H1 (cell line): ENCODE results near the gene SSRP1. TPM values are rescaled to one million over a fixed set of nuclear protein-coding genes. Genes with fewer than 3 reads are reported as not detected.

Source experiments
- CTCF ChIA-PET: fragments of 300-600 bp; sonication (Branson Sonifier 250); formaldehyde crosslinking; loops from one replicate; lab custom pipeline; 2021; ENCODE audit not compliant: partially characterized antibody; lab: Charles Lee
- POLR2A ChIA-PET: fragments of 300-600 bp; sonication (Branson Sonifier 250); formaldehyde crosslinking; loops from one replicate; lab custom pipeline; 2021; ENCODE audit warnings: inconsistent platforms; ENCODE audit not compliant: partially characterized antibody; lab: Charles Lee
- DNase-seq, 2 experiments: peaks; one replicate each; pipeline versions ENCODE4 v3.0.0 to v3.0.0-alpha.2; 2010 to 2022; ENCODE audit warnings: low spot score in 2 of 2, low read depth in 1 of 2, mixed read lengths in 1 of 2
- FAIRE-seq: peaks from 2 replicates; lab custom pipeline; 2011; peaks lifted over from hg19 to GRCh38; lab: Jason Lieb, UNC
- H2AFZ ChIP-seq: 2 replicates; pipeline ENCODE4 v1.8.1; 2012; ENCODE audit warnings: low read length, inconsistent platforms
- H2AK5ac ChIP-seq: 2 replicates; pipeline ENCODE4 v1.6.1; 2013; ENCODE audit warnings: low read depth, low read length
- H2BK120ac ChIP-seq: replicated peaks from 2 replicates; pipeline ENCODE3; 2013; ENCODE audit warnings: low read depth, low read length, inconsistent platforms
- H2BK12ac ChIP-seq: 2 replicates; pipeline ENCODE4 v1.6.1; 2013; ENCODE audit warnings: low read depth, low read length
- H2BK15ac ChIP-seq: 2 replicates; pipeline ENCODE4 v1.6.1; 2013; ENCODE audit warnings: low read length
- H2BK20ac ChIP-seq: 2 replicates; pipeline ENCODE4 v1.6.1; 2013; ENCODE audit warnings: low read length
- H2BK5ac ChIP-seq: 2 replicates; pipeline ENCODE4 v1.6.1; 2013; ENCODE audit warnings: low read depth, low read length
- H3K14ac ChIP-seq: 2 replicates; pipeline ENCODE4 v1.6.1; 2013; ENCODE audit warnings: inconsistent platforms; ENCODE audit not compliant: insufficient read length
- H3K18ac ChIP-seq: 2 replicates; pipeline ENCODE4 v1.6.1; 2013; ENCODE audit warnings: low read length; ENCODE audit errors: extremely low read depth
- H3K23ac ChIP-seq: 2 replicates; pipeline ENCODE4 v1.6.1; 2013; ENCODE audit warnings: inconsistent platforms; ENCODE audit not compliant: insufficient read length
- H3K23me2 ChIP-seq: 2 replicates; pipeline ENCODE4 v1.6.1; 2013; ENCODE audit warnings: low read depth, low read length
- H3K27ac ChIP-seq: 2 replicates; pipeline ENCODE4 v1.6.1; 2011; ENCODE audit warnings: low read depth, low read length, inconsistent platforms
- H3K27me3 ChIP-seq, 4 experiments: replicated peaks in 1 of 4; 1 replicate in 1 of 4; 2 replicates in 3 of 4; pipeline versions ENCODE4 v1.6.1 to v1.8.1; 2011 to 2013; ENCODE audit warnings: low read length in 3 of 4, mild to moderate bottlenecking in 3 of 4, inconsistent platforms in 2 of 4, mixed read lengths in 2 of 4, moderate library complexity in 1 of 4; ENCODE audit not compliant: control insufficient read depth in 3 of 4, insufficient read depth in 3 of 4; ENCODE audit errors: extremely low read depth in 1 of 4
- H3K36me3 ChIP-seq, 4 experiments: 2 replicates each; pipeline versions ENCODE4 v1.6.1 to v1.8.1; 2011 to 2013; ENCODE audit warnings: mild to moderate bottlenecking in 4 of 4, low read length in 3 of 4, moderate library complexity in 2 of 4, control low read depth in 1 of 4, inconsistent platforms in 1 of 4; ENCODE audit not compliant: insufficient read depth in 4 of 4, control insufficient read depth in 2 of 4
- H3K4ac ChIP-seq: replicated peaks from 2 replicates; pipeline ENCODE3; 2013; ENCODE audit warnings: low read length, low read depth, mixed read lengths, inconsistent platforms; ENCODE audit not compliant: insufficient read length
- H3K4me1 ChIP-seq, 4 experiments: replicated peaks in 1 of 4; 1 replicate in 1 of 4; 2 replicates in 3 of 4; pipeline versions ENCODE4 v1.6.1 to v1.8.1; 2011 to 2013; ENCODE audit warnings: low read length in 3 of 4, inconsistent platforms in 2 of 4, mixed read lengths in 1 of 4; ENCODE audit not compliant: insufficient read depth in 4 of 4, control insufficient read depth in 3 of 4
- H3K4me2 ChIP-seq, 2 experiments: 2 replicates each; pipeline versions ENCODE4 v1.6.1 to v1.8.1; 2011 to 2013; ENCODE audit warnings: low read depth in 2 of 2, low read length in 2 of 2, control low read depth in 1 of 2, inconsistent platforms in 1 of 2, mild to moderate bottlenecking in 1 of 2; ENCODE audit not compliant: insufficient read depth in 1 of 2
- H3K4me3 ChIP-seq, 4 experiments: fragments of 200-600, 300-600 bp in 1 of 4; sonication (generic), shearing (Covaris generic), sonication (Bioruptor Twin) in 1 of 4; 2 replicates each; pipeline versions ENCODE4 v1.5.1 to v1.8.1; 2011 to 2016; ENCODE audit warnings: low read length in 4 of 4, low read depth in 3 of 4, control low read depth in 2 of 4, inconsistent platforms in 2 of 4, mild to moderate bottlenecking in 2 of 4, mixed read lengths in 1 of 4, moderate library complexity in 1 of 4; ENCODE audit not compliant: insufficient read depth in 2 of 4; ENCODE audit errors: extremely low read depth in 1 of 4
- H3K56ac ChIP-seq: replicated peaks from 2 replicates; pipeline ENCODE3; 2013; ENCODE audit warnings: low read depth, mild to moderate bottlenecking, mixed read lengths, low read length, inconsistent platforms; ENCODE audit not compliant: insufficient read length
- H3K79me1 ChIP-seq: 2 replicates; pipeline ENCODE4 v1.6.1; 2013; ENCODE audit warnings: low read depth, low read length, control low read depth
- H3K79me2 ChIP-seq, 2 experiments: 2 replicates each; pipeline versions ENCODE4 v1.6.1 to v1.8.1; 2012 to 2013; ENCODE audit warnings: low read length in 2 of 2, mild to moderate bottlenecking in 2 of 2, inconsistent platforms in 1 of 2; ENCODE audit not compliant: insufficient read depth in 2 of 2, control insufficient read depth in 1 of 2
- H3K9ac ChIP-seq, 4 experiments: replicated peaks in 1 of 4; 1 replicate in 1 of 4; 2 replicates in 3 of 4; pipeline versions ENCODE4 v1.6.1 to v1.8.1; 2011 to 2013; ENCODE audit warnings: low read depth in 3 of 4, low read length in 3 of 4, control low read depth in 2 of 4, mild to moderate bottlenecking in 2 of 4, moderate library complexity in 2 of 4, inconsistent platforms in 1 of 4; ENCODE audit errors: extremely low read depth in 1 of 4
- H3K9me3 ChIP-seq, 2 experiments: 2 replicates each; pipeline versions ENCODE4 v1.6.1 to v1.8.1; 2012 to 2013; ENCODE audit warnings: mild to moderate bottlenecking in 2 of 2, moderate library complexity in 2 of 2, control low read depth in 1 of 2, inconsistent platforms in 1 of 2, low read depth in 1 of 2, low read length in 1 of 2, mixed read lengths in 1 of 2; ENCODE audit not compliant: insufficient read depth in 2 of 2
- H4K20me1 ChIP-seq, 2 experiments: replicated peaks in 1 of 2; 2 replicates each; pipeline versions ENCODE3 to v1.8.1; 2011 to 2013; ENCODE audit warnings: inconsistent platforms in 2 of 2, low read length in 2 of 2, mild to moderate bottlenecking in 1 of 2; ENCODE audit not compliant: insufficient read depth in 2 of 2, control insufficient read depth in 1 of 2
- H4K5ac ChIP-seq: 2 replicates; pipeline ENCODE4 v1.6.1; 2013; ENCODE audit warnings: low read length, low read depth, mixed read lengths, inconsistent platforms; ENCODE audit not compliant: insufficient read length
- H4K8ac ChIP-seq: 2 replicates; pipeline ENCODE4 v1.8.0; 2013; ENCODE audit warnings: mild to moderate bottlenecking, moderate library complexity, low read length, inconsistent platforms; ENCODE audit not compliant: insufficient read depth; ENCODE audit errors: extremely low read depth
- H4K91ac ChIP-seq: replicated peaks from 2 replicates; pipeline ENCODE3; 2013; ENCODE audit warnings: low read length, mixed read lengths, inconsistent platforms; ENCODE audit not compliant: insufficient read length
- ASH2L ChIP-seq: fragments of 200-600, 300-600 bp; sonication (generic); IDR thresholded peaks from one replicate; pipeline ENCODE4 v1.7.1; 2017; ENCODE audit warnings: low read length
- ATF3 ChIP-seq: IDR thresholded peaks from 2 replicates; pipeline ENCODE4 v1.6.1; 2011; ENCODE audit warnings: low read depth, mild to moderate bottlenecking, low read length; ENCODE audit not compliant: insufficient read depth
- MAFK ChIP-seq: IDR thresholded peaks from 2 replicates; pipeline ENCODE4 v1.6.1; 2012; ENCODE audit warnings: low read depth, mild to moderate bottlenecking, improper control_type of control experiment, low read length
- NANOG ChIP-seq: IDR thresholded peaks from 2 replicates; pipeline ENCODE4 v1.6.1; 2011; ENCODE audit warnings: low read length, low read depth, mild to moderate bottlenecking, inconsistent platforms; ENCODE audit not compliant: insufficient read depth, poor library complexity, severe bottlenecking
- WGBS, 2 experiments: shearing (Covaris generic) in 1 of 2; methylation state at CpG; one replicate each; pipeline versions ENCODE4 v1.1.6 to v1.1.7; 2013 to 2015; ENCODE audit warnings: low lambda C conversion rate in 2 of 2, mixed read lengths in 2 of 2, inconsistent platforms in 1 of 2, low coverage in 1 of 2, missing lambda C conversion rate in 1 of 2; ENCODE audit not compliant: insufficient replicate concordance in 2 of 2, insufficient coverage in 1 of 2, insufficient read length in 1 of 2; ENCODE audit errors: extremely low coverage in 1 of 2, missing lambda C conversion rate in 1 of 2; 5-methylcytosine and 5-hydroxymethylcytosine counted together
- polyA plus RNA-seq, 7 experiments: library from polyadenylated mRNA; depleted of rRNA in 3 of 7; stranded (reverse) in 5 of 7; unstranded in 2 of 7; fragments of >200 nt in 5 of 7; fragments of 200-250 nt in 2 of 7; gene quantifications; 1 replicate in 5 of 7; 2 replicates in 1 of 7; 4 replicates in 1 of 7; pipeline versions ENCODE4 v1.2.1 to v1.2.3, GENCODE V29; 2011 to 2013; ENCODE audit warnings: missing spikeins in 2 of 7, mixed read lengths in 2 of 7
- total RNA-seq: library from RNA; stranded (reverse); fragmentation: NEBNext Ultra II Directional; extraction: Animal tissue kit (Norgen Biotek cat#: 25700); gene quantifications from 2 replicates; pipeline ENCODE4 v1.2.1, GENCODE V29; 2021

SSRP1 gene
- total and polyA plus RNA-seq, 2 of the 8 experiments (the other 6 are each of a cell fraction or from before 2014, with no cell fraction given) = 259 to 281 TPM

- Histone ChIP-seq H4K8ac (no peak overlapping the region), H3K56ac (no peak overlapping the region), H3K4me3 (no peak overlapping the region), H3K79me2 (peaks cover 7 to 10% of the 10 kb centered on the region in 2 experiments), H3K27ac (no peak overlapping the region), H2BK20ac (no peak overlapping the region), H3K18ac (no peak overlapping the region), H3K23me2 (peaks cover 4% of the 10 kb centered on the region), H2BK120ac (no peak overlapping the region), H3K4me1 (peaks cover 7 to 17% (median 11%) of the 10 kb centered on the region in 4 experiments), H3K14ac (no peak overlapping the region), H3K4ac (no peak overlapping the region), H4K5ac (no peak overlapping the region), H3K4me2 (no peak overlapping the region; a peak in 2 of 4 replicates), H2BK15ac (no peak overlapping the region), H2AK5ac (no peak overlapping the region), H3K9ac (no peak overlapping the region), H2BK5ac (no peak overlapping the region; the same call in 1 of the 2 replicates), H2AFZ (no peak overlapping the region), H3K79me1 (peaks cover 6% of the 10 kb centered on the region), H3K23ac (no peak overlapping the region), H3K36me3 (peaks cover 0 to 4% (median 1%) of the 10 kb centered on the region in 4 experiments; a peak in 1 of 8 replicates), H4K91ac (no peak overlapping the region), H2BK12ac (no peak overlapping the region), H3K27me3 (peaks cover 0 to 5% (median 2%) of the 10 kb centered on the region in 4 experiments; a peak in 3 of 7 replicates), H4K20me1 (no peaks in the 10 kb centered on the region), H3K9me3 (no peaks in the 10 kb centered on the region)
- CTCF ChIA-PET = interaction anchor here (0.8 to 4.4 kb wide), 13 partner anchors 10 to 208 kb away, joined by 3 to 20 read pairs (median 4); partner anchors contain the start of genes RTN4RL2 and TNKS1BP1
- 81% methylated on average over 5 of the region's 5 CpGs; no CpG with 5 or more reads in 1 of the 2 experiments for WGBS, 2 experiments
- POLR2A ChIA-PET = interaction anchor here (1.3 to 45.7 kb wide), 2 partner anchors 32 to 300 kb away, joined by 4 to 1279 read pairs; partner anchors contain the start of gene TNKS1BP1
- no peak for FAIRE-seq
- DNase-seq = no peak
- no peak for TF ChIP-seq NANOG
- no peak for TF ChIP-seq MAFK
- no peak for TF ChIP-seq ATF3
- no peak for TF ChIP-seq ASH2L
Measured at GRCh38 chr11:57339328-57339727, 3.6 kb upstream of the SSRP1 start.
